Measurements from ENCODE around the gene UPF2. TPM values are rescaled to one million over a fixed set of nuclear protein-coding genes. Genes with fewer than 3 reads are reported as not detected.
A peak's percentile ranks its signal among the peaks of the same experiment; 100 is the strongest.

Gene UPF2
- total and polyA plus RNA-seq, 2 of the 13 experiments (the other 11 are each of a cell fraction or from before 2014, with no cell fraction given): 6.2 to 14.5 TPM

DNA sequence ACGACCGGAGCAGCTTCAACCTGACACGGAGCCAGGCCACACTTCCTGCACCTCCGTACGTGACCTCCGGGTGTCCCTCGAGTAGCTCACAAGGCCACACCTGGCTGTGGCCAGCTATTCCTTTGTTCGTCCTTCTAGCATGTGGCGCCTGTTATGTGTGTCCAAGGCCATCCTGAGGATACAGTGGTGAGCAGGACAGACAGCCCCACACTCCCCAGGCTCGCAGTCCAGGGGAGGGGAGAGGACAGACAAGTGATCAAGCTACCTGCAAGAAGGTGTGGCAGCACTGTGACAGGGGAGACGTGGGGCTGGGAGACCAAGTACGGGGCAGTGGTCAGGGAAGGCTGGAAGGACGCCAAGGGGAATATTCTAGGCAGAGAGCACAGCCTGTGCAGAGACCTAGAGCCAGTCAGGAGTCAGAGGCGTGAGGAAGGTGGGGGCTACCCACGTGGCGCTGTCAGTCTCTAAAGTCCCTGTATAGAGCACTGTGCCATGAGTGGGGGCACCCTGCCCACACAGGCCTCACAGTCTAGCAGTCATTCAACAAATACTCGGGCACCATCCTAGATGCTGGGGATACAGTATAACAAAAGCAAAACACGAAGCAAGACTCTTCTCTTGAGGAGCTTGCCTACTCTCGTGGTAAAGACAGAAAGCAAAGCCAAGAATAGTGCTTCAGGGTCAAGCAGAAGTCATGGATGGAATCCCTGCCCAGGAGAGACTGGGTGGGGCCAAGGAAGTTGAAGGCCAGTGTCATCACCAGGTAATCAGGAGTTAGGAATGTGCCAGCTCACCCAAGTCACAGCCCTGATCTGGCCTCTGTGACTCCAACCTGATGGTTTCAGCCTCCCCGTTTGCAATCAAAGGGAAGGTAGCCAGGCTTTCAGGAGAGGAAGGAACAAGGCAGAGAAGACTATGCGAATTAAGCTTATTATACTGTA lies 160.9 kb downstream of the UPF2 start (continued):
- no peak for TF ChIP-seq ASH2L (IDR thresholded peaks at IDR 0.05; ENCODE audit: insufficient read length, low read depth, low read length)
- TF ChIP-seq, protein P1, sequence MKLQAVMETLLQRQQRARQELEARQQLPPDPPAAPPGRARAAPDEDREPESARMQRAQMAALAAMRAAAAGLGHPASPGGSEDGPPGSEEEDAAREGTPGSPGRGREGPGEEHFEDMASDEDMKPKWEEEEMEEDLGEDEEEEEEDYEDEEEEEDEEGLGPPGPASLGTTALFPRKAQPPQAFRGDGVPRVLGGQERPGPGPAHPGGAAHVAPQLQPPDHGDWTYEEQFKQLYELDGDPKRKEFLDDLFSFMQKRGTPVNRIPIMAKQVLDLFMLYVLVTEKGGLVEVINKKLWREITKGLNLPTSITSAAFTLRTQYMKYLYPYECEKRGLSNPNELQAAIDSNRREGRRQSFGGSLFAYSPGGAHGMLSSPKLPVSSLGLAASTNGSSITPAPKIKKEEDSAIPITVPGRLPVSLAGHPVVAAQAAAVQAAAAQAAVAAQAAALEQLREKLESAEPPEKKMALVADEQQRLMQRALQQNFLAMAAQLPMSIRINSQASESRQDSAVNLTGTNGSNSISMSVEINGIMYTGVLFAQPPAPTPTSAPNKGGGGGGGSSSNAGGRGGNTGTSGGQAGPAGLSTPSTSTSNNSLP (IDR thresholded peaks at IDR 0.05; ENCODE audit: low read depth, low read length): no peak
- no peak for TF ChIP-seq NR3C1 (CRISPR knock-in tag; IDR thresholded peaks at IDR 0.05)
- TF ChIP-seq JUND (CRISPR knock-in tag; IDR thresholded peaks at IDR 0.05): no peak
- TF ChIP-seq MBD4 (IDR thresholded peaks at IDR 0.05; ENCODE audit: borderline replicate concordance, low read length): no peak
- TF ChIP-seq, protein P2, sequence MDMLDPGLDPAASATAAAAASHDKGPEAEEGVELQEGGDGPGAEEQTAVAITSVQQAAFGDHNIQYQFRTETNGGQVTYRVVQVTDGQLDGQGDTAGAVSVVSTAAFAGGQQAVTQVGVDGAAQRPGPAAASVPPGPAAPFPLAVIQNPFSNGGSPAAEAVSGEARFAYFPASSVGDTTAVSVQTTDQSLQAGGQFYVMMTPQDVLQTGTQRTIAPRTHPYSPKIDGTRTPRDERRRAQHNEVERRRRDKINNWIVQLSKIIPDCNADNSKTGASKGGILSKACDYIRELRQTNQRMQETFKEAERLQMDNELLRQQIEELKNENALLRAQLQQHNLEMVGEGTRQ (IDR thresholded peaks at IDR 0.05; ENCODE audit: low read depth, low read length): no peak
- TF ChIP-seq, protein P2 (CRISPR knock-in tag; IDR thresholded peaks at IDR 0.05; ENCODE audit: borderline replicate concordance): no peak
- no peak for TF ChIP-seq MAF1 (CRISPR knock-in tag; IDR thresholded peaks at IDR 0.05; ENCODE audit: borderline replicate concordance)
- TF ChIP-seq ZNF331 (CRISPR knock-in tag; IDR thresholded peaks at IDR 0.05): peak; percentile 59; the same call in 1 of the 2 replicates
- no peak for TF ChIP-seq NAIF1 (CRISPR knock-in tag; IDR thresholded peaks at IDR 0.05; ENCODE audit: borderline replicate concordance)
- no peak for TF ChIP-seq CREM (IDR thresholded peaks at IDR 0.05)
- no peak for TF ChIP-seq CREM (CRISPR knock-in tag; IDR thresholded peaks at IDR 0.05)
- TF ChIP-seq ZNF850 (CRISPR knock-in tag; conservative IDR thresholded peaks at IDR 0.05): no peak
- no peak for TF ChIP-seq LCORL (IDR thresholded peaks at IDR 0.05)
- 0 out of 2 replicates have a peak, but pooled peaks have one; percentile 34 for TF ChIP-seq LCORL (CRISPR knock-in tag; IDR thresholded peaks at IDR 0.05)
- TF ChIP-seq HNRNPLL (IDR thresholded peaks at IDR 0.05; ENCODE audit: low read depth, low read length, poor library complexity, severe bottlenecking): no peak
- TF ChIP-seq, protein P3, sequence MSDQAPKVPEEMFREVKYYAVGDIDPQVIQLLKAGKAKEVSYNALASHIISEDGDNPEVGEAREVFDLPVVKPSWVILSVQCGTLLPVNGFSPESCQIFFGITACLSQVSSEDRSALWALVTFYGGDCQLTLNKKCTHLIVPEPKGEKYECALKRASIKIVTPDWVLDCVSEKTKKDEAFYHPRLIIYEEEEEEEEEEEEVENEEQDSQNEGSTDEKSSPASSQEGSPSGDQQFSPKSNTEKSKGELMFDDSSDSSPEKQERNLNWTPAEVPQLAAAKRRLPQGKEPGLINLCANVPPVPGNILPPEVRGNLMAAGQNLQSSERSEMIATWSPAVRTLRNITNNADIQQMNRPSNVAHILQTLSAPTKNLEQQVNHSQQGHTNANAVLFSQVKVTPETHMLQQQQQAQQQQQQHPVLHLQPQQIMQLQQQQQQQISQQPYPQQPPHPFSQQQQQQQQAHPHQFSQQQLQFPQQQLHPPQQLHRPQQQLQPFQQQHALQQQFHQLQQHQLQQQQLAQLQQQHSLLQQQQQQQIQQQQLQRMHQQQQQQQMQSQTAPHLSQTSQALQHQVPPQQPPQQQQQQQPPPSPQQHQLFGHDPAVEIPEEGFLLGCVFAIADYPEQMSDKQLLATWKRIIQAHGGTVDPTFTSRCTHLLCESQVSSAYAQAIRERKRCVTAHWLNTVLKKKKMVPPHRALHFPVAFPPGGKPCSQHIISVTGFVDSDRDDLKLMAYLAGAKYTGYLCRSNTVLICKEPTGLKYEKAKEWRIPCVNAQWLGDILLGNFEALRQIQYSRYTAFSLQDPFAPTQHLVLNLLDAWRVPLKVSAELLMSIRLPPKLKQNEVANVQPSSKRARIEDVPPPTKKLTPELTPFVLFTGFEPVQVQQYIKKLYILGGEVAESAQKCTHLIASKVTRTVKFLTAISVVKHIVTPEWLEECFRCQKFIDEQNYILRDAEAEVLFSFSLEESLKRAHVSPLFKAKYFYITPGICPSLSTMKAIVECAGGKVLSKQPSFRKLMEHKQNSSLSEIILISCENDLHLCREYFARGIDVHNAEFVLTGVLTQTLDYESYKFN (CRISPR knock-in tag; conservative IDR thresholded peaks at IDR 0.05): peak; percentile 32; the same call in 1 of the 2 replicates
- TF ChIP-seq FOSL1 (CRISPR knock-in tag; IDR thresholded peaks at IDR 0.05; ENCODE audit: borderline replicate concordance): no peak
- no peak for TF ChIP-seq REPIN1 (CRISPR knock-in tag; IDR thresholded peaks at IDR 0.05; ENCODE audit: borderline replicate concordance, low read depth)
- no peak for TF ChIP-seq ISX (CRISPR knock-in tag; conservative IDR thresholded peaks at IDR 0.05)
- TF ChIP-seq MAFK (conservative IDR thresholded peaks at IDR 0.05 in 1 of 2, IDR thresholded peaks at IDR 0.05 in 1 of 2; ENCODE audit: low read length in 2 of 2): no peak
- no peak for TF ChIP-seq CBX2 (IDR thresholded peaks at IDR 0.05; ENCODE audit: low read depth, low read length)
- no peak for TF ChIP-seq CBX2 (CRISPR knock-in tag; IDR thresholded peaks at IDR 0.05; ENCODE audit: low read depth)
- TF ChIP-seq FLYWCH1 (CRISPR knock-in tag; IDR thresholded peaks at IDR 0.05): no peak
